22Rv1 (cell line): Measurements from ENCODE around the gene GAL3ST2.

Experiments
- H3K27ac ChIP-seq: fragments of 450-650 bp; 2 replicates; pipeline ENCODE4 v1.5.1; 2017
- CTCF ChIP-seq: fragments of 450-650 bp; IDR thresholded peaks from 2 replicates; pipeline ENCODE4 v1.5.1; 2017; ENCODE audit warnings: mild to moderate bottlenecking
- ZFX ChIP-seq: fragments of 450-650 bp; IDR thresholded peaks from 2 replicates; pipeline ENCODE4 v1.6.1; 2017; ENCODE audit warnings: antibody characterized with exemption, borderline replicate concordance

Gene GAL3ST2

GRCh38 chr2:241812730-241813643, 36.4 kb downstream of the GAL3ST2 start:
- H3K27ac ChIP-seq, result no peak overlapping the region
- TF ChIP-seq ZFX (no peak), CTCF (no peak)

GRCh38 chr2:241813644-241814392, 37.2 kb downstream of the GAL3ST2 start:
- H3K27ac ChIP-seq, result no peak overlapping the region
- no peak for TF ChIP-seq CTCF
- no peak for TF ChIP-seq ZFX

- no peak overlapping the region for H3K27ac ChIP-seq
- TF ChIP-seq CTCF (no peak), ZFX (no peak)
These were observed 37.7 kb downstream of the GAL3ST2 start for GRCh38 chr2:241814393-241814642.

- no peak overlapping the region for H3K27ac ChIP-seq
- TF ChIP-seq CTCF (no peak), ZFX (no peak)
These were observed 38.2 kb downstream of the GAL3ST2 start for GRCh38 chr2:241814643-241815476.

GRCh38 chr2:241815477-241816430, 39.1 kb downstream of the GAL3ST2 start:
- no peak overlapping the region for H3K27ac ChIP-seq
- TF ChIP-seq ZFX (no peak), CTCF (no peak)

GRCh38 chr2:241816431-241817121, 40.0 kb downstream of the GAL3ST2 start:
- no peak for TF ChIP-seq ZFX
- no peak overlapping the region for H3K27ac ChIP-seq
